HEK293 (cell line): ENCODE data around the gene IZUMO4.

Experiments used
- KLF10 ChIP-seq: fragments of 450-650 bp; IDR thresholded peaks from 2 replicates; pipeline ENCODE4 v1.5.1; 2018; ENCODE audit warnings: missing biosample characterization, mild to moderate bottlenecking, missing genetic modification characterization
- MYNN ChIP-seq: fragments of 450-650 bp; formaldehyde crosslinking; IDR thresholded peaks from 2 replicates; pipeline ENCODE4 v1.5.1; 2016; ENCODE audit warnings: missing biosample characterization, missing genetic modification characterization, borderline replicate concordance
- RBAK ChIP-seq: fragments of 450-650 bp; formaldehyde crosslinking; IDR thresholded peaks from 2 replicates; pipeline ENCODE4 v1.5.1; 2016; ENCODE audit warnings: missing biosample characterization, missing genetic modification characterization
- SETDB1 ChIP-seq: IDR thresholded peaks from one replicate; pipeline ENCODE4 v1.6.1; 2017; ENCODE audit warnings: mild to moderate bottlenecking, low read length, moderate library complexity, mixed read lengths; ENCODE audit not compliant: insufficient read length
- ZBTB26 ChIP-seq: fragments of 450-650 bp; formaldehyde crosslinking; optimal IDR thresholded peaks from 2 replicates; pipeline ENCODE3; 2016; ENCODE audit warnings: missing biosample characterization, mild to moderate bottlenecking, missing genetic modification characterization
- ZNF280C ChIP-seq: fragments of 450-650 bp; formaldehyde crosslinking; IDR thresholded peaks from 2 replicates; pipeline ENCODE4 v1.5.1; 2016; ENCODE audit warnings: missing biosample characterization, missing genetic modification characterization
- ZNF416 ChIP-seq: fragments of 450-650 bp; formaldehyde crosslinking; IDR thresholded peaks from 2 replicates; pipeline ENCODE4 v1.5.1; 2016; ENCODE audit warnings: missing biosample characterization, missing genetic modification characterization
- ZNF529 ChIP-seq: fragments of 450-650 bp; formaldehyde crosslinking; IDR thresholded peaks from 2 replicates; pipeline ENCODE4 v1.5.1; 2017; ENCODE audit warnings: missing genetic modification characterization, missing biosample characterization; ENCODE audit not compliant: insufficient replicate concordance
- ZNF704 ChIP-seq: fragments of 450-650 bp; formaldehyde crosslinking; IDR thresholded peaks from 2 replicates; pipeline ENCODE4 v1.5.1; 2016; ENCODE audit warnings: missing biosample characterization, missing genetic modification characterization
- ZNF747 ChIP-seq: fragments of 450-650 bp; formaldehyde crosslinking; IDR thresholded peaks from 2 replicates; pipeline ENCODE4 v1.5.1; 2016; ENCODE audit warnings: missing biosample characterization, missing genetic modification characterization
- ZNF777 ChIP-seq: fragments of 450-650 bp; formaldehyde crosslinking; IDR thresholded peaks from 2 replicates; pipeline ENCODE4 v1.5.1; 2017; ENCODE audit warnings: missing biosample characterization, missing genetic modification characterization, borderline replicate concordance
- TF ChIP-seq, protein P1 (sequence below): fragments of 450-650 bp; formaldehyde crosslinking; IDR thresholded peaks from 2 replicates; pipeline ENCODE4 v1.5.1; 2016; ENCODE audit warnings: missing biosample characterization, missing genetic modification characterization

GRCh38 chr19:2119921-2120785 is 23.4 kb downstream of the IZUMO4 start:
- no peak for TF ChIP-seq ZNF777 (tag by site-specific recombination)
- no peak for TF ChIP-seq MYNN (tag by site-specific recombination)
- no peak for TF ChIP-seq KLF10 (tag by site-specific recombination)
- TF ChIP-seq RBAK (tag by site-specific recombination) = no peak
- no peak for TF ChIP-seq ZNF529 (tag by site-specific recombination)
- TF ChIP-seq ZNF416 (tag by site-specific recombination) = no peak
- no peak for TF ChIP-seq ZNF280C (tag by site-specific recombination)
- TF ChIP-seq, protein P1, sequence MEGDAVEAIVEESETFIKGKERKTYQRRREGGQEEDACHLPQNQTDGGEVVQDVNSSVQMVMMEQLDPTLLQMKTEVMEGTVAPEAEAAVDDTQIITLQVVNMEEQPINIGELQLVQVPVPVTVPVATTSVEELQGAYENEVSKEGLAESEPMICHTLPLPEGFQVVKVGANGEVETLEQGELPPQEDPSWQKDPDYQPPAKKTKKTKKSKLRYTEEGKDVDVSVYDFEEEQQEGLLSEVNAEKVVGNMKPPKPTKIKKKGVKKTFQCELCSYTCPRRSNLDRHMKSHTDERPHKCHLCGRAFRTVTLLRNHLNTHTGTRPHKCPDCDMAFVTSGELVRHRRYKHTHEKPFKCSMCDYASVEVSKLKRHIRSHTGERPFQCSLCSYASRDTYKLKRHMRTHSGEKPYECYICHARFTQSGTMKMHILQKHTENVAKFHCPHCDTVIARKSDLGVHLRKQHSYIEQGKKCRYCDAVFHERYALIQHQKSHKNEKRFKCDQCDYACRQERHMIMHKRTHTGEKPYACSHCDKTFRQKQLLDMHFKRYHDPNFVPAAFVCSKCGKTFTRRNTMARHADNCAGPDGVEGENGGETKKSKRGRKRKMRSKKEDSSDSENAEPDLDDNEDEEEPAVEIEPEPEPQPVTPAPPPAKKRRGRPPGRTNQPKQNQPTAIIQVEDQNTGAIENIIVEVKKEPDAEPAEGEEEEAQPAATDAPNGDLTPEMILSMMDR = no peak
- no peak for TF ChIP-seq SETDB1
- no peak for TF ChIP-seq ZBTB26 (tag by site-specific recombination)
- TF ChIP-seq ZNF704 (tag by site-specific recombination) = no peak
- no peak for TF ChIP-seq ZNF747 (tag by site-specific recombination)
